ENCODE measurements around the gene ELAC2. TPM values are rescaled to one million over a fixed set of nuclear protein-coding genes. Genes with fewer than 3 reads are reported as not detected.

Gene ELAC2
- total RNA-seq, 4 donors from 2014 or later, result 56.2 to 143 (median 66.0) TPM

GRCh38 chr17:12998874-12999273 lies 19.0 kb downstream of the ELAC2 start:
- H3K4me1 ChIP-seq, result no peaks in the 10 kb centered on the region
- TF ChIP-seq POLR2A (IDR thresholded peaks at IDR 0.05), result no peak
- H3K9me3 ChIP-seq, result no peaks in the 10 kb centered on the region
- in situ Hi-C loops (cut with MboI; ENCODE audit: low pct_ligation_motif_present in 1 of 4, low pct_unique_long_range_greater_than_20kb in 1 of 4, low sequenced_read_pairs in 3 of 4), result no loop called here
- intact Hi-C loops (cut with DNase I; ENCODE audit: low total_unique reads), result no loop called here
- no peak overlapping the region for H3K27ac ChIP-seq
- 98% methylated on average over 5 of the region's 5 CpGs; no CpG with 5 or more reads in 1 of the 2 donors for WGBS, 2 donors (ENCODE audit: low coverage in 1 of 2)
- H3K4me3 ChIP-seq, result no peak overlapping the region
- no peaks in the 10 kb centered on the region for H3K27me3 ChIP-seq
- no peak for DNase-seq
- peaks cover 0 to 78% (median 35%) of the 10 kb centered on the region in 4 donors for H3K36me3 ChIP-seq

- intact Hi-C loops (cut with DNase I; ENCODE audit: low total_unique reads), result no loop called here
- Histone ChIP-seq H3K27ac (no peak overlapping the region), H3K36me3 (peaks cover 0 to 82% (median 37%) of the 10 kb centered on the region in 4 donors), H3K9me3 (no peaks in the 10 kb centered on the region), H3K4me1 (no peaks in the 10 kb centered on the region), H3K4me3 (no peak overlapping the region), H3K27me3 (no peaks in the 10 kb centered on the region)
- WGBS, 2 donors (ENCODE audit: low coverage in 1 of 2), result 90 to 100% methylated on average over 1 to 8 of the region's 8 CpGs
- DNase-seq, result no peak
- TF ChIP-seq EP300 (IDR thresholded peaks at IDR 0.05; ENCODE audit: low read depth), result no peak
- TF ChIP-seq CTCF (IDR thresholded peaks at IDR 0.05), result no peak
- no peak for TF ChIP-seq POLR2AphosphoS5 (IDR thresholded peaks at IDR 0.05)
- TF ChIP-seq POLR2A (IDR thresholded peaks at IDR 0.05), result no peak
- in situ Hi-C loops (cut with MboI; ENCODE audit: low pct_ligation_motif_present in 1 of 4, low pct_unique_long_range_greater_than_20kb in 1 of 4, low sequenced_read_pairs in 3 of 4), result no loop called here
These were observed 19.4 kb downstream of the ELAC2 start for GRCh38 chr17:12998461-12998860.

GRCh38 chr17:12996941-12997340 lies 20.9 kb downstream of the ELAC2 start:
- H3K4me1 ChIP-seq, result no peaks in the 10 kb centered on the region
- no peaks in the 10 kb centered on the region for H3K27me3 ChIP-seq
- H3K9me3 ChIP-seq, result no peaks in the 10 kb centered on the region
- H3K27ac ChIP-seq, result no peak overlapping the region
- H3K36me3 ChIP-seq, result peaks cover 0 to 86% (median 42%) of the 10 kb centered on the region in 4 donors
- no peak for DNase-seq
- no peak overlapping the region for H3K4me3 ChIP-seq
- intact Hi-C loops (cut with DNase I; ENCODE audit: low total_unique reads) (no loop called here), in situ Hi-C loops (cut with MboI; ENCODE audit: low pct_ligation_motif_present in 1 of 4, low pct_unique_long_range_greater_than_20kb in 1 of 4, low sequenced_read_pairs in 3 of 4) (no loop called here)
- TF ChIP-seq POLR2AphosphoS5 (IDR thresholded peaks at IDR 0.05) (no peak), EP300 (IDR thresholded peaks at IDR 0.05; ENCODE audit: low read depth) (no peak), POLR2A (IDR thresholded peaks at IDR 0.05) (no peak), CTCF (IDR thresholded peaks at IDR 0.05) (no peak)
- WGBS, 2 donors (ENCODE audit: low coverage in 1 of 2), result 93% methylated on average over 5 of the region's 5 CpGs; no CpG with 5 or more reads in 1 of the 2 donors

- Histone ChIP-seq H3K4me1 (no peaks in the 10 kb centered on the region), H3K36me3 (peaks cover 0 to 90% (median 41%) of the 10 kb centered on the region in 4 donors), H3K27ac (no peak overlapping the region), H3K4me3 (no peak overlapping the region), H3K27me3 (no peaks in the 10 kb centered on the region), H3K9me3 (no peaks in the 10 kb centered on the region)
- DNase-seq, result no peak
- intact Hi-C loops (cut with DNase I; ENCODE audit: low total_unique reads), result no loop called here
- in situ Hi-C loops (cut with MboI; ENCODE audit: low pct_ligation_motif_present in 1 of 4, low pct_unique_long_range_greater_than_20kb in 1 of 4, low sequenced_read_pairs in 3 of 4), result no loop called here
- WGBS, 2 donors (ENCODE audit: low coverage in 1 of 2), result 90% methylated on average over 10 of the region's 10 CpGs; no CpG with 5 or more reads in 1 of the 2 donors
- TF ChIP-seq CTCF (IDR thresholded peaks at IDR 0.05), result no peak
These were observed 21.5 kb downstream of the ELAC2 start for GRCh38 chr17:12996357-12996756.

- TF ChIP-seq POLR2AphosphoS5 (IDR thresholded peaks at IDR 0.05) (no peak), CTCF (IDR thresholded peaks at IDR 0.05) (no peak), POLR2A (IDR thresholded peaks at IDR 0.05) (no peak), EP300 (IDR thresholded peaks at IDR 0.05; ENCODE audit: low read depth) (no peak)
- Histone ChIP-seq H3K36me3 (peaks cover 0 to 91% (median 42%) of the 10 kb centered on the region in 4 donors), H3K27me3 (no peaks in the 10 kb centered on the region), H3K4me1 (no peaks in the 10 kb centered on the region), H3K27ac (no peak overlapping the region), H3K9me3 (no peaks in the 10 kb centered on the region), H3K4me3 (no peak overlapping the region)
- intact Hi-C loops (cut with DNase I; ENCODE audit: low total_unique reads) (no loop called here), in situ Hi-C loops (cut with MboI; ENCODE audit: low pct_ligation_motif_present in 1 of 4, low pct_unique_long_range_greater_than_20kb in 1 of 4, low sequenced_read_pairs in 3 of 4) (no loop called here)
- no peak for DNase-seq
- 67 to 95% methylated on average over 1 to 19 of the region's 19 CpGs for WGBS, 2 donors (ENCODE audit: low coverage in 1 of 2)
These were observed 21.9 kb downstream of the ELAC2 start for GRCh38 chr17:12995896-12996295.
